ENCODE results near the gene CRAMP1.

DNA sequence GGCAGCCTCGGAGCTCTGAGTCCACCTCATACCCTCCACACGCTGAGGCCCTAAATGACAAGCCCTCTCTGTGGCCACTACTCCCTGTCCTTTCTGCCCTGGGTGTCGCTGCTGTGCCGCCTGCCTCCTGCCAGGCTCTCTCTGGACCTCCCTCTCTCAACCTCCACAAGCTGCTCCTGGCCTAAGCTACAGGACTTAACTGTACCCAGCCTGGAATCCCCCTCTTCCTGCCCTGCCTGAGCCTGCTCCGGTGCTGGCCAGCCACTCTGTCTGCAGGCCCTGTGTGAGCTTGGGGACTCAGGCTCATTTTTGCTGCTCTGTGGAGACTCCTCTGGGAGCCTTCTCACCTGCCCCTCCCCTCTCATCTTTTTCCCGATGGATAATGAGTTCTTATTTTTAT lies 21.8 kb upstream of the CRAMP1 start:
- TF ChIP-seq, protein P1, sequence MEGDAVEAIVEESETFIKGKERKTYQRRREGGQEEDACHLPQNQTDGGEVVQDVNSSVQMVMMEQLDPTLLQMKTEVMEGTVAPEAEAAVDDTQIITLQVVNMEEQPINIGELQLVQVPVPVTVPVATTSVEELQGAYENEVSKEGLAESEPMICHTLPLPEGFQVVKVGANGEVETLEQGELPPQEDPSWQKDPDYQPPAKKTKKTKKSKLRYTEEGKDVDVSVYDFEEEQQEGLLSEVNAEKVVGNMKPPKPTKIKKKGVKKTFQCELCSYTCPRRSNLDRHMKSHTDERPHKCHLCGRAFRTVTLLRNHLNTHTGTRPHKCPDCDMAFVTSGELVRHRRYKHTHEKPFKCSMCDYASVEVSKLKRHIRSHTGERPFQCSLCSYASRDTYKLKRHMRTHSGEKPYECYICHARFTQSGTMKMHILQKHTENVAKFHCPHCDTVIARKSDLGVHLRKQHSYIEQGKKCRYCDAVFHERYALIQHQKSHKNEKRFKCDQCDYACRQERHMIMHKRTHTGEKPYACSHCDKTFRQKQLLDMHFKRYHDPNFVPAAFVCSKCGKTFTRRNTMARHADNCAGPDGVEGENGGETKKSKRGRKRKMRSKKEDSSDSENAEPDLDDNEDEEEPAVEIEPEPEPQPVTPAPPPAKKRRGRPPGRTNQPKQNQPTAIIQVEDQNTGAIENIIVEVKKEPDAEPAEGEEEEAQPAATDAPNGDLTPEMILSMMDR (IDR thresholded peaks at IDR 0.05): no peak
- no peak for TF ChIP-seq POLR2AphosphoS5 (IDR thresholded peaks at IDR 0.05; ENCODE audit: low read depth, low read length)
- no peak for TF ChIP-seq TCF7L2 (IDR thresholded peaks at IDR 0.05; ENCODE audit: low read depth, low read length)
- TF ChIP-seq SIN3A (IDR thresholded peaks at IDR 0.05; ENCODE audit: borderline replicate concordance, insufficient read depth, low read depth, low read length): no peak
- TF ChIP-seq, protein P2, sequence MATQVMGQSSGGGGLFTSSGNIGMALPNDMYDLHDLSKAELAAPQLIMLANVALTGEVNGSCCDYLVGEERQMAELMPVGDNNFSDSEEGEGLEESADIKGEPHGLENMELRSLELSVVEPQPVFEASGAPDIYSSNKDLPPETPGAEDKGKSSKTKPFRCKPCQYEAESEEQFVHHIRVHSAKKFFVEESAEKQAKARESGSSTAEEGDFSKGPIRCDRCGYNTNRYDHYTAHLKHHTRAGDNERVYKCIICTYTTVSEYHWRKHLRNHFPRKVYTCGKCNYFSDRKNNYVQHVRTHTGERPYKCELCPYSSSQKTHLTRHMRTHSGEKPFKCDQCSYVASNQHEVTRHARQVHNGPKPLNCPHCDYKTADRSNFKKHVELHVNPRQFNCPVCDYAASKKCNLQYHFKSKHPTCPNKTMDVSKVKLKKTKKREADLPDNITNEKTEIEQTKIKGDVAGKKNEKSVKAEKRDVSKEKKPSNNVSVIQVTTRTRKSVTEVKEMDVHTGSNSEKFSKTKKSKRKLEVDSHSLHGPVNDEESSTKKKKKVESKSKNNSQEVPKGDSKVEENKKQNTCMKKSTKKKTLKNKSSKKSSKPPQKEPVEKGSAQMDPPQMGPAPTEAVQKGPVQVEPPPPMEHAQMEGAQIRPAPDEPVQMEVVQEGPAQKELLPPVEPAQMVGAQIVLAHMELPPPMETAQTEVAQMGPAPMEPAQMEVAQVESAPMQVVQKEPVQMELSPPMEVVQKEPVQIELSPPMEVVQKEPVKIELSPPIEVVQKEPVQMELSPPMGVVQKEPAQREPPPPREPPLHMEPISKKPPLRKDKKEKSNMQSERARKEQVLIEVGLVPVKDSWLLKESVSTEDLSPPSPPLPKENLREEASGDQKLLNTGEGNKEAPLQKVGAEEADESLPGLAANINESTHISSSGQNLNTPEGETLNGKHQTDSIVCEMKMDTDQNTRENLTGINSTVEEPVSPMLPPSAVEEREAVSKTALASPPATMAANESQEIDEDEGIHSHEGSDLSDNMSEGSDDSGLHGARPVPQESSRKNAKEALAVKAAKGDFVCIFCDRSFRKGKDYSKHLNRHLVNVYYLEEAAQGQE (IDR thresholded peaks at IDR 0.05; ENCODE audit: insufficient read depth in 1 of 2, low read depth in 2 of 2, low read length in 1 of 2): no peak
